HG03342 (cell line): Measurements from ENCODE around the gene RNU6-9.

Experiments
- ATAC-seq: cut with Tn5 transposase; IDR thresholded peaks from one replicate; pipeline ENCODE4 v1.9.1; 2021; ENCODE audit warnings: mild to moderate bottlenecking, moderate library complexity; ENCODE audit not compliant: unreplicated experiment

The RNU6-9 gene

DNA sequence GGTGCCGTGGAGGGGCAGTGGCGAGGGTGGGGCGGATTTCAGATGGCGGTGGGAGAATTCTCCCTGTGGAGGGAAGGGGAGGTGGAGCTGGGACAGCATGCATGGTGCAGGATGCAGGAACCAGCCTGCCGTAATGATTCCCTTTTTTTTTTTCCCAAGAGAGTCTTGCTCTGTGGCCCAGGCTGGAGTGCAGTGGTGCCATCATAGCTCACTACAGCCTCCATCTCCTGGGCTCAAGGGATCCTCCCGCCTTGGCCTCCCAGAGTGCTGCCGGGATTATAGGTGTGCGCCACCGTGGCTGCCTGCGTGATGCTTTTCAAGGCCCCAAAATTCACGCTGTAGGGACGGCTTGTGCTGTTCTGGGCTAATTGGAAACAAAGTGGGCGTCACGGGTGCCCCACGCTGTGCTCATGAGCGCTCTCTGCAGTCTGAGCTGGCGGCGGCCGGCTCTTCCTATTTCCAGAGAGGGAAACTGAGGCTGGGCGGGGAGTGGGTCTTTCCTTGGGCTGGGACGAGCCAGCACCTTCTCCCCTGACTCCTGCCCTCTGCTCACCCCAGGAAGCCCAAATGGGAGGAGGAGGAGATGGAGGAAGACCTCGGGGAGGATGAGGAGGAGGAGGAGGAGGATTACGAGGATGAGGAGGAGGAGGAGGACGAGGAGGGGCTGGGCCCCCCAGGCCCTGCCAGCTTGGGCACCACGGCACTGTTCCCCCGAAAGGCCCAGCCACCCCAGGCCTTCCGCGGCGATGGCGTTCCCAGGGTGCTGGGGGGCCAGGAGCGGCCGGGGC, 38.8 kb downstream of the RNU6-9 start:
- ATAC-seq: no peak

DNA sequence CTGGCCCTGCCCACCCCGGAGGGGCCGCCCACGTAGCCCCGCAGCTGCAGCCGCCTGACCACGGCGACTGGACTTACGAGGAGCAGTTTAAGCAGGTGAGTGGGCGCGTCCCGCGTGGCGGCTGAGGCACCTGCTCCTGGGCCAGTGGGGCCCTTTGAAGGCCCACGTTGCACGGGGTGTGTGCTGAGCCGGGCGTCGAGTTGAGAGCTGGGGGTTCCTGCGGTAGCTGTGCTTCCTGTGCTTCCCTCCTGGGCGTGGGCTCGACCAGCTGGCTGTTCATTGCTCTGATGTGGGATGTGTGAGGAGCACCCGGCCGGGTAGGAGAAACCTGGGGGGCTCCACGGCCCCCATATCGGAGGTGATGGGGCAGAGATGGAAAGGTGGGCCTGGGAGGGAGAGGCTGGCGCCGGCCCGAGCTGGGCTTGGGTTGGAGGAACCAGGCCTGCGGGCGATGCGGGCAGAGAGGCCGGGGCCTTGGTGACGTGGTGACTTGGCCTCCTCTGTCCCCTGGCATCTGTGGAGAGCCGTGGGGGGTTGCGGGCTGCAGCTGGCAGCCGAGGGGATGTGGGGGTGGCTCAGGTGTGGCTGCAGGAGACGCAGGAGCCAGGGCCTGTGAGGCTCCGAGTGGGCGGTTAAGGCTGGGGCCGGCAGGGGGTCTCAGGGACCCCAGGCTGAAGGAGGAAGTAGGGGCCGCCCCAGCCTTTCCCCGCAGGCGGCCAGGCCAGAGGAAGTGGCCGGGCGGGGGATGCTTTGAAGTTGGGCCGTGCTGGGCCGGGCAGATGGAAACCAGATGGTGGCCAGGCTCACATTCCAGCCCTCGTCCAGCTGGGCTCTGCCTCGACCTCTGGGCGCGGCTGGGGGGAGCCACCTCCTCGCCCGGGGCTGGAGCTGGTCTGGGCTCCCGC, 39.6 kb downstream of the RNU6-9 start:
- no peak for ATAC-seq

DNA sequence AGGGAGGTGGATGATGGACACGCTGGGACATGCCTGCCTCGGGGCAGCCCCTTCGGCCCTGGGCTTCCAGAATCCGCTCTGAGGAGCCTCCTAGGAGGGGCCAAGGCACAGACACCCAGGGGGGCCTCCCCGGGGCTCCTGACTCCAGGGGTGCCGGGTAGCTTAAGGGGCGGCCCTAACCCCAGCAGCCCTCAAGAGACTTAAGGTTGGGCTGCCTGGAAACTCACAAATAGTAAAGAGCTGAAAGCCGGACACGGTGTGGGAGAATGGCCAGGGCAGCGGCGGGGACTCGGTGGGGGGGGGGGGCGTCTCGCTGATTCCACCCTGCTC, 40.2 kb downstream of the RNU6-9 start:
- ATAC-seq: no peak

DNA sequence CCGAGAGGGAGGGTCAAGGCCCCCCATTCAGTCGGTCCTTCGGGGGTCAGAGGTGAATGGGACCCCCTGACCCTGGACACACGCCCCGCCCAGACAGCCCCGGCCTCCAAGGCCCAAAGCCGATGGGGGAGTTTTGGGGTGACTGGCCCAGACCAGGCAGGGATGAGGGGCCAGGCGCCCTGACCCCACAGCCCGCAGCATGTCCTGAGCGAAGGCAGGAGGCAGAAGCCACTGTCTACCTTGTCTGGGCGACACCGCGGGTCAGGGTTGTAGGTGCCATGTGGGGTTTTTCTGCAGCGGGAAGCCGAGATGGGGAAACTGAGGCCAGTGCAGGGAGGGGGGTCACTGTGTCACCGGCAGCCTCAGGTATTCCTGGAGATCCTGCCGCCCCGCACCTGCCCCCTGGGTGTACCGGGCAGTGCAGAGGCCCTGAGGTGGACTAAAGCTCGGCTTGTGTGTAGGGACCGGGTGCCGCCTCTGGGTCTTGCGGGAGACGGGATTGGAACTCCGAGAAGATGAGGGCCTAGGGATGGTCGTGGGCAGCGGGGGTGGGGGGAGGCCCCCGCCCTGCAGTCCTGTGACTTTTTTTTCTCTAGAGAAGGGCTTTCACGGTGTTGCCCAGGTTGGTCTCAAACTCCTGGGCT, 41.0 kb downstream of the RNU6-9 start:
- no peak for ATAC-seq

DNA sequence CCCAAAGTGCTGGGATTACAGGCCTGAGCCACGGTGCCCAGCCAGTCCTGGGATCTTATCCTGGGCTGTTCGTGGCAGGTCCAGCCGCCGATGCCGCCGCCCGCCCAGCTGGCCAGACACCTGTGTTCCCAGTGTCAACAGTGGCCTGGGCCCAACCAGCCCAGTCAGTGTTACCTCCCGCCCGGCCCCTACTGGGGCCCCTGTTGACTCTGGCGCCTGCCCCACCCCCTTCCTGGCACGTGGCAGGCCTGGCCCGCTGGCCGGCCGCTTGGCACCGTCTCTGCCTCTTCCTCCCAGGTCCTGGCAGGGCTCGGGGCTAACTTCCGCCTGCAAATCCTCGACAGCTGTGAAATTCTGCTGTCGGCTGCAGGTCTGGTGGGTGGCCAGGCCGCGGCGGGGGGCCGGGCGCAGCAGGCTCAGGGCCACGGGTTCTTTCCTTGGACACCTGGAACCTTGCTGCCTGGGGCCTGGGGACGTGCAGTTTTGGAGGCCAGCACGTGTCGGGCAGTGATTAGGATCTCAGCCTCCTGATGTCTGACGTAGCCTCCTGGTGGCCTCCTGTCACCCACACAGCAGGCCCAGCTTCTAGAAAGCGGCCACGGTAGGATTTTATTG, 41.7 kb downstream of the RNU6-9 start:
- no peak for ATAC-seq

DNA sequence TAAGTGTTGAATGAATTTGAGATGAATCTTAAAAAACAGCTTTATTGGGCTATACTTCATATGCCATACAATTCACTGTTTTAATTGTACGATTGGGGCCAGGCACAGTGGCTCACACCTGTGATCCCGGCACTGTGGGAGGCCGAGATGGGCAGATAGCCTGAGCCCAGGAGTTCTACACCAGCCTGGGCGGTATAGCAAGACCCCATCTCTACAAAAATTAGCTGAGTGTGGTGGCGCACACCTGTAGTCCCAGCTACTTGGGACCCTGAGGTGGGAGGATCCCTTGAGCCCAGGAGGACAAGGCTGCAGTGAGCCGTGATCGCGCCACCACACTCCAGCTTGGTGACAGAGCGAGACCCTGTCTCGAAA, 42.9 kb downstream of the RNU6-9 start:
- no peak for ATAC-seq

DNA sequence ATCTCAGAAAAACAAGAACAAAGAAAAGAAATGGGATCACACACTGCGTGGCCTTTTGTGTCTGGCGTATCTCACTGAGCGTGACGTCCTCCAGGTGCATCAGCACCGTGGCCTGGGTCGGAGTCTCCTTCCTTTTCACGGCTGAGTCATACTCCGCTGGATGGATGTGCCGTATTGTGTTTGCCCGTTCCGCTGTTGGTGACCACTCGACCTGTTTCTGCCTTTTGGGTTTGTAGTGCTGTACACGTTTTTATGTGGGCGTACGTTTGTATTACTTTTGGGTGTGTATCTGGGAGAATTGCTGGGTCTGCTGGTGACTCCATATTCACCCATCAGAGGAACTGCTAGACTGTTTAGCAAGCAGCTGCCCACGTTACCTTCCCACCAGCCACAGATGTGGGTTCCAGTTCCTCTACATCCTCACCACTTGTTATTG, 44.0 kb downstream of the RNU6-9 start:
- no peak for ATAC-seq

DNA sequence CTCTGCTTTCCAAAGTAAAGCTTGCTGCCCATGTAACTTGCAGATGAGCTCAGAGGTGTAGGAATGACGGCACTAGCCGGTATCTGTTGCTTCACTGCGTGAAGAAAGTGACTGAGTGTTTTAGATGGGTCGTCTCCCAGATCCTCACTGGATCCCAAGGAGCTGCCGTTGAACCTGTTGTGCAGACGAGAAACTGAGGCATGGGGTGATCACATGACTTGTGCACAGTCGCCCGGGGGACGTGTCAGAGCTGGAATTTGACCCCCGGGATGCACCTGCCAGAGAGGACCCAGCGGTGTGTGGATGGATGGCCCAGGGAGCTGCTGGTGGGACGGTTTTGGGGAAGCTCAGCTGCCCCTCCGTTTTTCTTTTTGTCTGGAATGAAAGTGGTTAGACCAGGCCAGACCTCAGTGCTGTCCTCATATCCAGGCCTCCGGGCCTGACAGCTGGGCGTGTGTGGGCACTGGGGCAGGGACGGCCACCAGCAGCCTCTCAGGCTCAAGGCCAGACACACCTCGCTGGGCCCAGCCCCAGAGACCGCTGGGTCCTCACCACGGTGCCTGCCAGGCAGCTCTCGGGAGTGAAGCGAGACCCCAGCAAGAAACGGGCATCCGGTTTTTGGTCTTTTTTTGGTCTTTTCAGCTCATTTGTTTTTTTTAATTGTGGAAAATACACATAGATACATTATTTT, 45.1 kb downstream of the RNU6-9 start:
- ATAC-seq: no peak

DNA sequence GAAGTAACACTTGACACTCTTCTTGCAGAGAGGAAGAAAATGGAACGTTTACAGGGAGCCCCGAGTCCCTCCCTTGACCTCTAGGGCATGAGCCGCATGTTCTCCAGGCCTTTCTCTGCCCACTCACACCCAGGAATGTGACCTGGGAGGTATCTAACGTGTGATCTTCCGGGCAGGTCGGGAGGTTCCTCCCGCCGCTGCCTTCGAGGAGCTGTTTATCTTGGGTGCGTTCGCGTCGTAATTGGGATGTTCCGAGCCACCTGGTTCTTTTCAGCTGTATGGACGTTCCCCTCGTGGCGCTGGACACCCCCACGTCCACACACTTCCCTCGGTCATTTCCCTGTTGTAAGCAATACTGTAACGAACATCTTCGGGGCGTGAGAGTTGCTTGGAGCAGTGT, 46.2 kb downstream of the RNU6-9 start:
- no peak for ATAC-seq

DNA sequence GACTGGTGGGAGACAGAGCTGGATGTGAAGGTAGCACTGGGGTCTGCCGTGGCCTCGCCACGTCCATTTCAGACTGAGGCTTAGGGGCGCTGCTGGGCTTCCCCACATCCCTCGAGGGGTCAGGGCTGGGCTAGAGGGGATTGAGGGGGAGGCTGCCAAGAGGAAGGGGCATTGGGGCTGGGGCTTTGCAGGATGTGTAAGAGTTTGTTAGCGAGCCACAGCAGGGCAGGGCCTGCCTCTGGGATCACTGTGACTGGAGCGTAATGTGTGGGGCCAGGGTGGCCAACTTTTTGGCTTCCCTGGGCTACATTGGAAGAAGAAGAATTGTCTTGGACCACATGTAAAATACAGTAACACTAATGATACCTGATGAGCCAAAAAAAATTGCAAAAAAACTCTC, 46.6 kb downstream of the RNU6-9 start:
- no peak for ATAC-seq

DNA sequence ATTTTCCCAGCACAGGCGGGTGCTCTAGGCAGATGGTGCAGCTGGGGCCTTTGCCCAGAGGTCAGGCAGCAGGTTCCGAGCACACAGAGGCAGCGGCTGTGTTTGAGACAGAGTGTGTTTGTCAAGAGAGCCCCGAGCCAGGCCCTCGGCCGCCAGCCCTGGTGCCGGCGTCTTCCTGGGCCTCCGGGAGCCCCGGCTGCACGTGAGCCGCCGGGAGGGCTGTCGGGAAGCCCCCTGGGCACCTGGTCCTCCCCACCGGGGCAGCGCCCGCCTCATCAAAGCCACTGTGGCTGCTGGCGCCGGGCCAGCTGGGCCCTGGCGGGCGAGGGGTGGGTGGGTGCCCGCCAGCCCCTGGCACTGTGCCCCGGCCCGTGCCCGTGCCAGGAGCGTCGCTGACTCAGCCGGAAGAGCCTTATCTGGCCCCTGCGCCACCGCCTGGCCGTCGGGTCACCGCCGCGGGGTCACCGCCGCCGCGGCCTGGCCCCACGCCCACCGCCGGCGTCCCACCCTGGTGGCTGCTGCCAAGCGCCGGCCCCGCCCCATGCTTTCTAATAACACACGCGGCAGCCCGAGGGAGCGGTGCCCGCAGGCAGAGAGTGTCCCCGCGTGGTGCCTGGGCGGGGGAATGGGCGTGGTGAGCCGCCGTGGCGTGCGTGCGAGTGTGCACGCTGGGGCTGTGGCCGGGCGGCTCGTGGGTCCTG, 47.5 kb downstream of the RNU6-9 start:
- ATAC-seq: no peak

DNA sequence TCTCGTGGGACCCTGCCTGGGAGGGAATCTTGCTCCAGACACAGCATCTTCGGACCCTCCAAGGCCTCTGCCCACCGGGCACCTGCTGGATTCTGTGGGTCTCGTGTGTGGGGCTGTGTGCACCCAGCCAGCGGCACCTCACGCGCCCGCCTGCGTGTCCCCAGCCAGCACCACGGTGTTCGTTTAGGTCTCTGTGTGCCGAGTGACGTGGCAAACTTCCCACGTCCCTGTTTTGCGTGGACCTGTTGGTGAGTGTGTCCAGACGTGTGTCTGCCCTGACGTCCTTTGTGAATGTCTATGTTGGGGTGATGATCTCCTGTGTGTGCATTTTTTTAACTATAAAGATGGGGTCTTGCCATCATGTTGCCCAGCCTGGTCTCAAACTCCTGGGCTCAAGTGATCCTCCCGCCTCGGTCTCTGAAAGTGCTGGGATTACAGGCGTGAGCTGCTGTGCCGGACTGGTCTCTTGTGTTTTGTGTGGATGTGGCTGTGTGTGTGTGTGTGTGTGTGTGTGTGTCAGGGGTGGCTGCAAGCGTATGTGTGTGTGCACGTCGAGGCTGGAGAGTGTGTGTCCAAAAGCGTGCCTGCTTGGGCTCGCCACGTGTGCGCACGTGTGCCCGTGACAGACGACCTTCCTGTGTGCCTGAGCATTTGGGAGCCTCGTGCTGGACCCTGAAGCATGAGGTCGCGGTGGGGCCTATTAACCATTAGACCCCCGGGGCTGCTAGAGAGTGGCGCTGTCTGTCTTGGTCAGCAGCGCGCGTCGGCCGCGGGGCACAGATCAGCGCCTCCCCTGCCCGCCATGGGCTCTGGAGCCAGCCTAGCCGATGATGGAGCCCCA, 48.2 kb downstream of the RNU6-9 start:
- ATAC-seq: no peak

DNA sequence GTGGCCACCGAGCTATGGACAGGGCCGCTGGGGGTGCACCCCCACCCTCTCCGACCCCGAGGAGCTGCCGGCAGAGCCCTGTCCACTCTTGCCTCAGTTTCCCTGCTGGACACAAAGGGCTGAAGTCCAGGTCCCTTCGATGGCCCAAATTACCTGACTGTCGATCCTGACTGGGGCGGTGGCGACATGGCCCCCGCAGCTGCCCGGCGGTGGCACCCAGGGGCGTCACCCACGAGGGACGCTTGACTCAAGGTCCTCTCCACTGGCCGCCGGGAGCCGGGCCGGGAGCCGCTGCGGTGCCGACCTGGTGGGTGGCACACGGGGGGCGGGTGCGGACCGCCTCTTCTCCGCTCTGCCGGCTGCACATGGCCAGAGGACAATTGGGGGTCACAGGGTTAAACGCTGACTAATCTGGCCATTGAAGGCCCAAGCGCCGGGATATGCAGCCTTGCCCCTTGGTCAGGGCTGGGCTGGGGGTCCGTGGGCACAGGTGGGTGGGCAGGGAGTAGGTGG, 48.9 kb downstream of the RNU6-9 start:
- ATAC-seq: no peak
